IMR-90 (cell line): Measurements from ENCODE around the gene HOXA10. TPM values are rescaled to one million over a fixed set of nuclear protein-coding genes. Genes with fewer than 3 reads are reported as not detected.
A peak's percentile ranks its signal among the peaks of the same experiment; 100 is the strongest.

Experiments
- ATAC-seq: fragments of 200-7000 bp; cut with Tn5 transposase; 2 replicates; pipeline ENCODE4 v1.9.1; 2020; ENCODE audit warnings: low read depth, mild to moderate bottlenecking, moderate library complexity
- BruUV-seq: library from RNA; stranded (reverse); fragments of 400-500 nt; replicated peaks from 2 replicates; lab custom pipeline; 2021; lab: Mats Ljungman, UMichigan
- CTCF ChIA-PET: fragments of 300-600 bp; formaldehyde crosslinking; extraction: SDS; loops from one replicate; lab custom pipeline; 2021; ENCODE audit warnings: antibody characterized with exemption; lab: Yijun Ruan, JAX
- POLR2A ChIA-PET: fragments of 300-600 bp; sonication (Branson Sonifier 250); formaldehyde crosslinking; loops from one replicate; lab custom pipeline; 2022; ENCODE audit warnings: antibody characterized with exemption; ENCODE audit not compliant: unreplicated experiment; lab: Charles Lee
- DNase-seq: peaks from one replicate; pipeline ENCODE4 v3.0.0; 2013
- H2AFZ ChIP-seq: replicated peaks from 2 replicates; pipeline ENCODE3; 2013; ENCODE audit warnings: low read length, mild to moderate bottlenecking; ENCODE audit not compliant: poor library complexity
- H2AK5ac ChIP-seq: 2 replicates; pipeline ENCODE4 v1.6.1; 2013; ENCODE audit warnings: low read depth, low read length, inconsistent platforms
- H2AK9ac ChIP-seq: replicated peaks from 2 replicates; pipeline ENCODE3; 2013; ENCODE audit warnings: mild to moderate bottlenecking, low read depth, low read length, moderate library complexity; ENCODE audit not compliant: poor library complexity
- H2BK120ac ChIP-seq: 2 replicates; pipeline ENCODE4 v1.6.1; 2013; ENCODE audit warnings: low read depth, low read length, inconsistent platforms
- H2BK15ac ChIP-seq: 3 replicates; pipeline ENCODE4 v1.6.1; 2013; ENCODE audit warnings: low read depth, low read length, inconsistent platforms
- H2BK20ac ChIP-seq: 2 replicates; pipeline ENCODE4 v1.6.1; 2013; ENCODE audit warnings: low read depth, mild to moderate bottlenecking, inconsistent platforms, low read length, moderate library complexity
- H2BK5ac ChIP-seq: 2 replicates; pipeline ENCODE4 v1.6.1; 2013; ENCODE audit warnings: mild to moderate bottlenecking, low read depth, low read length, inconsistent platforms; ENCODE audit not compliant: poor library complexity, severe bottlenecking
- H3K14ac ChIP-seq: replicated peaks from 2 replicates; pipeline ENCODE4 v1.6.1; 2013; ENCODE audit warnings: low read depth, low read length, inconsistent platforms
- H3K18ac ChIP-seq: 2 replicates; pipeline ENCODE4 v1.6.1; 2013; ENCODE audit warnings: low read depth, low read length, control low read depth
- H3K23ac ChIP-seq: 2 replicates; pipeline ENCODE4 v1.6.1; 2013; ENCODE audit warnings: low read depth, low read length, inconsistent platforms
- H3K27ac ChIP-seq: 2 replicates; pipeline ENCODE4 v1.5.1; 2013; ENCODE audit warnings: mild to moderate bottlenecking, control low read depth, low read length; ENCODE audit not compliant: insufficient read depth
- H3K27me3 ChIP-seq: 2 replicates; pipeline ENCODE4 v1.6.1; 2013; ENCODE audit warnings: low read length; ENCODE audit not compliant: control insufficient read depth, insufficient read depth
- H3K36me3 ChIP-seq: 2 replicates; pipeline ENCODE4 v1.6.1; 2013; ENCODE audit warnings: low read length, mixed read lengths; ENCODE audit not compliant: control insufficient read depth, insufficient read depth
- H3K4ac ChIP-seq: 2 replicates; pipeline ENCODE4 v1.6.1; 2013; ENCODE audit warnings: low read depth, low read length, inconsistent platforms
- H3K4me1 ChIP-seq: 2 replicates; pipeline ENCODE4 v1.6.1; 2013; ENCODE audit warnings: low read length, mixed read lengths; ENCODE audit not compliant: control insufficient read depth, insufficient read depth
- H3K4me2 ChIP-seq: 2 replicates; pipeline ENCODE4 v1.6.1; 2013; ENCODE audit warnings: low read depth, mild to moderate bottlenecking, control low read depth, low read length, moderate library complexity
- H3K4me3 ChIP-seq: 2 replicates; pipeline ENCODE4 v1.5.1; 2013; ENCODE audit warnings: low read depth, mild to moderate bottlenecking, control low read depth, low read length, moderate library complexity; ENCODE audit not compliant: insufficient read depth
- H3K56ac ChIP-seq: 2 replicates; pipeline ENCODE4 v1.6.1; 2013; ENCODE audit warnings: low read length, inconsistent platforms; ENCODE audit not compliant: insufficient read depth; ENCODE audit errors: extremely low read depth
- H3K79me1 ChIP-seq, 2 experiments: 2 replicates each; pipeline ENCODE4 v1.6.1; 2013; ENCODE audit warnings: low read length in 2 of 2, inconsistent platforms in 1 of 2, low read depth in 1 of 2
- H3K9ac ChIP-seq: 2 replicates; pipeline ENCODE4 v1.6.1; 2013; ENCODE audit warnings: low read depth, low read length, control low read depth
- H3K9me1 ChIP-seq: 2 replicates; pipeline ENCODE4 v1.6.1; 2013; ENCODE audit warnings: low read length, inconsistent platforms; ENCODE audit not compliant: insufficient read depth
- H3K9me3 ChIP-seq: 2 replicates; pipeline ENCODE4 v1.6.1; 2013; ENCODE audit warnings: low read length; ENCODE audit not compliant: control insufficient read depth, insufficient read depth
- H4K20me1 ChIP-seq: 2 replicates; pipeline ENCODE4 v1.6.1; 2013; ENCODE audit warnings: low read length, inconsistent platforms; ENCODE audit not compliant: insufficient read depth
- H4K5ac ChIP-seq: 2 replicates; pipeline ENCODE4 v1.6.1; 2013; ENCODE audit warnings: mild to moderate bottlenecking, low read depth, low read length, control low read depth
- H4K8ac ChIP-seq, 2 experiments: 2 replicates each; pipeline ENCODE4 v1.6.1; 2013; ENCODE audit warnings: low read depth in 2 of 2, low read length in 2 of 2, control low read depth in 1 of 2, inconsistent platforms in 1 of 2
- H4K91ac ChIP-seq: 2 replicates; pipeline ENCODE4 v1.6.1; 2013; ENCODE audit warnings: low read depth, low read length, inconsistent platforms; ENCODE audit not compliant: insufficient read depth
- BHLHE40 ChIP-seq: fragments of 150-350 bp; IDR thresholded peaks from 2 replicates; pipeline ENCODE4 v1.6.1; 2016; ENCODE audit warnings: mild to moderate bottlenecking, low read depth, low read length
- CHD1 ChIP-seq: IDR thresholded peaks from 2 replicates; pipeline ENCODE4 v1.6.1; 2012; ENCODE audit warnings: low read depth, low read length, improper control_type of control experiment
- FOS ChIP-seq: fragments of 150-350 bp; IDR thresholded peaks from 2 replicates; pipeline ENCODE4 v1.6.1; 2016; ENCODE audit warnings: low read depth, low read length
- MAFK ChIP-seq: IDR thresholded peaks from 2 replicates; pipeline ENCODE4 v1.6.1; 2012; ENCODE audit warnings: low read depth, low read length, improper control_type of control experiment
- RAD21 ChIP-seq: IDR thresholded peaks from 2 replicates; pipeline ENCODE4 v1.6.1; 2012; ENCODE audit warnings: low read length, improper control_type of control experiment
- RCOR1 ChIP-seq: IDR thresholded peaks from 2 replicates; pipeline ENCODE4 v1.6.1; 2012; ENCODE audit warnings: mild to moderate bottlenecking, low read length, improper control_type of control experiment; ENCODE audit not compliant: insufficient replicate concordance
- SMC3 ChIP-seq: fragments of 150-350 bp; IDR thresholded peaks from 2 replicates; pipeline ENCODE4 v1.6.1; 2016; ENCODE audit warnings: low read depth, mild to moderate bottlenecking, antibody characterized with exemption, low read length, moderate library complexity
- WGBS, 2 experiments: methylation state at CpG; one replicate each; pipeline versions ENCODE4 v1.1.5 to v1.1.7; 2013; ENCODE audit warnings: missing lambda C conversion rate in 2 of 2; ENCODE audit not compliant: insufficient read length in 1 of 2; ENCODE audit errors: extremely low coverage in 2 of 2; 5-methylcytosine and 5-hydroxymethylcytosine counted together
- dilution Hi-C: fragments of 300-500 bp; cut with HindIII; formaldehyde crosslinking; loops from one replicate; pipeline ENCODE4 v1.14.3; 2018; ENCODE audit warnings: low sequenced_read_pairs; ENCODE audit not compliant: unreplicated experiment
- in situ Hi-C: fragments of 300-500 bp; cut with MboI; formaldehyde crosslinking; loops from 3 replicates; pipeline ENCODE4 v1.14.3; 2019; ENCODE audit warnings: low sequenced_read_pairs, inconsistent platforms, mixed read lengths
- intact Hi-C: fragments of 100-400 bp; cut with micrococcal nuclease; formaldehyde crosslinking; loops from 2 replicates; pipeline ENCODE4 v1.10.0; 2022
- polyA plus RNA-seq, 3 experiments: library from polyadenylated mRNA; depleted of rRNA; stranded (reverse); fragments of >200 nt; gene quantifications; 2 replicates each; pipeline ENCODE4 v1.2.3, GENCODE V29; 2012; ENCODE audit warnings: low replicate concordance in 1 of 3
- total RNA-seq: library from RNA; depleted of rRNA; stranded (reverse); fragments of >200 nt; gene quantifications from 2 replicates; pipeline ENCODE4 v1.2.3, GENCODE V29; 2012
- TF ChIP-seq, protein P1 (sequence below): fragments of 150-350 bp; IDR thresholded peaks from 2 replicates; pipeline ENCODE4 v1.6.1; 2017; ENCODE audit warnings: mild to moderate bottlenecking, antibody characterized with exemption, low read length, low read depth
- TF ChIP-seq, protein P2 (sequence below): conservative IDR thresholded peaks from 2 replicates; pipeline ENCODE4 v1.5.1; 2012; ENCODE audit warnings: mild to moderate bottlenecking, low read depth, low read length, improper control_type of control experiment
- TF ChIP-seq, protein P3 (sequence below): fragments of 150-350 bp; IDR thresholded peaks from 2 replicates; pipeline ENCODE4 v1.6.1; 2016; ENCODE audit warnings: low read depth, mild to moderate bottlenecking, low read length, moderate library complexity, borderline replicate concordance

Gene HOXA10
- total and polyA plus RNA-seq, 2 of the 4 experiments (the other 2 are of a cell fraction), result 0.10 to 0.18 TPM

GRCh38 chr7:27148031-27148755 is 25.9 kb downstream of the HOXA10 start:
- H2BK20ac ChIP-seq, result peak overlapping the region; percentile 33; the same call in 1 of the 2 replicates
- ChIA-PET CTCF (no interaction called here), POLR2A (no interaction called here)
- 18% methylated on average over 11 of the region's 28 CpGs; no CpG with 5 or more reads in 1 of the 2 experiments for WGBS, 2 experiments
- intact Hi-C loops, result loop anchor here (5.0 kb wide), 1 partner anchor 1056 kb away; no protein-coding TSS in a partner anchor
- peak overlapping the region; percentile 96 for H3K27ac ChIP-seq
- peak overlapping the region; percentile 64 for H2BK5ac ChIP-seq
- peak overlapping the region; percentile 61 for H4K5ac ChIP-seq
- no peaks in the 10 kb centered on the region; the same call in 1 of the 2 replicates for H3K36me3 ChIP-seq
- H2AK9ac ChIP-seq, result peak overlapping the region; percentile 10
- H3K56ac ChIP-seq, result 0 out of 2 replicates have a peak overlapping the region, but pooled peaks have one; percentile 13
- DNase-seq (no peak), ATAC-seq (no peak)
- in situ Hi-C loops, result loop anchor here (10.0 kb wide), 1 partner anchor 953 kb away; no protein-coding TSS in a partner anchor
- H3K14ac ChIP-seq, result peak overlapping the region; percentile 86
- peak overlapping the region; percentile 47 for H3K18ac ChIP-seq
- BruUV-seq, result no TSS peak
- dilution Hi-C loops, result no loop called here
- H2AK5ac ChIP-seq, result peak overlapping the region; percentile 78
- peak overlapping the region; percentile 77 for H4K91ac ChIP-seq
- H3K4me3 ChIP-seq, result peak overlapping the region; percentile 38
- H4K20me1 ChIP-seq, result no peaks in the 10 kb centered on the region
- TF ChIP-seq CHD1 (no peak), MAFK (no peak), BHLHE40 (no peak), SMC3 (no peak), FOS (no peak), RCOR1 (no peak), RAD21 (no peak)
- TF ChIP-seq, protein P1, sequence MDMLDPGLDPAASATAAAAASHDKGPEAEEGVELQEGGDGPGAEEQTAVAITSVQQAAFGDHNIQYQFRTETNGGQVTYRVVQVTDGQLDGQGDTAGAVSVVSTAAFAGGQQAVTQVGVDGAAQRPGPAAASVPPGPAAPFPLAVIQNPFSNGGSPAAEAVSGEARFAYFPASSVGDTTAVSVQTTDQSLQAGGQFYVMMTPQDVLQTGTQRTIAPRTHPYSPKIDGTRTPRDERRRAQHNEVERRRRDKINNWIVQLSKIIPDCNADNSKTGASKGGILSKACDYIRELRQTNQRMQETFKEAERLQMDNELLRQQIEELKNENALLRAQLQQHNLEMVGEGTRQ, result no peak
- TF ChIP-seq, protein P2, sequence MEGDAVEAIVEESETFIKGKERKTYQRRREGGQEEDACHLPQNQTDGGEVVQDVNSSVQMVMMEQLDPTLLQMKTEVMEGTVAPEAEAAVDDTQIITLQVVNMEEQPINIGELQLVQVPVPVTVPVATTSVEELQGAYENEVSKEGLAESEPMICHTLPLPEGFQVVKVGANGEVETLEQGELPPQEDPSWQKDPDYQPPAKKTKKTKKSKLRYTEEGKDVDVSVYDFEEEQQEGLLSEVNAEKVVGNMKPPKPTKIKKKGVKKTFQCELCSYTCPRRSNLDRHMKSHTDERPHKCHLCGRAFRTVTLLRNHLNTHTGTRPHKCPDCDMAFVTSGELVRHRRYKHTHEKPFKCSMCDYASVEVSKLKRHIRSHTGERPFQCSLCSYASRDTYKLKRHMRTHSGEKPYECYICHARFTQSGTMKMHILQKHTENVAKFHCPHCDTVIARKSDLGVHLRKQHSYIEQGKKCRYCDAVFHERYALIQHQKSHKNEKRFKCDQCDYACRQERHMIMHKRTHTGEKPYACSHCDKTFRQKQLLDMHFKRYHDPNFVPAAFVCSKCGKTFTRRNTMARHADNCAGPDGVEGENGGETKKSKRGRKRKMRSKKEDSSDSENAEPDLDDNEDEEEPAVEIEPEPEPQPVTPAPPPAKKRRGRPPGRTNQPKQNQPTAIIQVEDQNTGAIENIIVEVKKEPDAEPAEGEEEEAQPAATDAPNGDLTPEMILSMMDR, result no peak
- TF ChIP-seq, protein P3, sequence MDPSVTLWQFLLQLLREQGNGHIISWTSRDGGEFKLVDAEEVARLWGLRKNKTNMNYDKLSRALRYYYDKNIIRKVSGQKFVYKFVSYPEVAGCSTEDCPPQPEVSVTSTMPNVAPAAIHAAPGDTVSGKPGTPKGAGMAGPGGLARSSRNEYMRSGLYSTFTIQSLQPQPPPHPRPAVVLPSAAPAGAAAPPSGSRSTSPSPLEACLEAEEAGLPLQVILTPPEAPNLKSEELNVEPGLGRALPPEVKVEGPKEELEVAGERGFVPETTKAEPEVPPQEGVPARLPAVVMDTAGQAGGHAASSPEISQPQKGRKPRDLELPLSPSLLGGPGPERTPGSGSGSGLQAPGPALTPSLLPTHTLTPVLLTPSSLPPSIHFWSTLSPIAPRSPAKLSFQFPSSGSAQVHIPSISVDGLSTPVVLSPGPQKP, result no peak
- H2AFZ ChIP-seq, result peak overlapping the region; percentile 90
- H3K4ac ChIP-seq, result peak overlapping the region; percentile 79
- H3K9me3 ChIP-seq, result no peaks in the 10 kb centered on the region
- peak overlapping the region; percentile 76 for H3K4me2 ChIP-seq
- H3K9me1 ChIP-seq, result no peaks in the 10 kb centered on the region
- H3K23ac ChIP-seq, result peak overlapping the region; percentile 96
- H3K9ac ChIP-seq, result peak overlapping the region; percentile 68
- H3K4me1 ChIP-seq, result peaks cover 17% of the 10 kb centered on the region
- peak overlapping the region; percentile 82 to 84 for H4K8ac ChIP-seq
- H2BK120ac ChIP-seq, result peak overlapping the region; percentile 56
- no peaks in the 10 kb centered on the region for H3K27me3 ChIP-seq
- peak overlapping the region; percentile 53; the same call in 2 of the 3 replicates for H2BK15ac ChIP-seq
- peaks cover 9 to 27% of the 10 kb centered on the region in 2 experiments; a peak in 3 of 4 replicates for H3K79me1 ChIP-seq
